Trophoblast cell (in vitro differentiated cells and primary cell): ENCODE measurements around the gene MPC1.
"Not testable (repeated sequence)": the region's sequence is repeated elsewhere in the genome, so short reads cannot be mapped to it uniquely, and the experiment has no call there.

Experiments used
- DNase-seq, 2 donors: peaks; one replicate each; pipeline ENCODE4 v3.0.0-alpha.2; 2016
- H2AFZ ChIP-seq: 2 replicates; pipeline ENCODE4 v1.6.1; 2013; ENCODE audit warnings: low read length, moderate library complexity, mild to moderate bottlenecking; ENCODE audit not compliant: insufficient read depth, poor library complexity
- H2AK5ac ChIP-seq: 2 replicates; pipeline ENCODE4 v1.6.1; 2013; ENCODE audit warnings: mild to moderate bottlenecking, low read length
- H2BK120ac ChIP-seq: 2 replicates; pipeline ENCODE4 v1.6.1; 2013; ENCODE audit warnings: low read length, mild to moderate bottlenecking, moderate library complexity; ENCODE audit not compliant: insufficient read depth, poor library complexity
- H2BK12ac ChIP-seq: 2 replicates; pipeline ENCODE4 v1.6.1; 2013; ENCODE audit warnings: mild to moderate bottlenecking, low read length, moderate library complexity
- H2BK5ac ChIP-seq: 2 replicates; pipeline ENCODE4 v1.6.1; 2013; ENCODE audit warnings: low read length, low read depth, moderate library complexity, mild to moderate bottlenecking; ENCODE audit not compliant: poor library complexity
- H3K14ac ChIP-seq: 2 replicates; pipeline ENCODE4 v1.6.1; 2013; ENCODE audit warnings: mild to moderate bottlenecking, low read length
- H3K18ac ChIP-seq: 2 replicates; pipeline ENCODE4 v1.6.1; 2013; ENCODE audit warnings: mild to moderate bottlenecking, low read length
- H3K23ac ChIP-seq: 2 replicates; pipeline ENCODE4 v1.6.1; 2013; ENCODE audit warnings: low read length
- H3K27ac ChIP-seq: 2 replicates; pipeline ENCODE4 v1.5.1; 2013; ENCODE audit warnings: low read depth, mild to moderate bottlenecking, inconsistent platforms, low read length, moderate library complexity
- H3K27me3 ChIP-seq: 2 replicates; pipeline ENCODE4 v1.6.1; 2013; ENCODE audit warnings: inconsistent platforms, mild to moderate bottlenecking, low read length, moderate library complexity; ENCODE audit not compliant: insufficient read depth
- H3K36me3 ChIP-seq, 2 experiments: 1 replicate in 1 of 2; 2 replicates in 1 of 2; pipeline ENCODE4 v1.6.1; 2013; ENCODE audit warnings: low read length in 2 of 2, mild to moderate bottlenecking in 2 of 2, moderate library complexity in 1 of 2; ENCODE audit not compliant: insufficient read depth in 2 of 2, control insufficient read depth in 1 of 2
- H3K4ac ChIP-seq: 2 replicates; pipeline ENCODE4 v1.6.1; 2013; ENCODE audit warnings: low read depth, mild to moderate bottlenecking, low read length, moderate library complexity
- H3K4me1 ChIP-seq, 2 experiments: 1 replicate in 1 of 2; 2 replicates in 1 of 2; pipeline ENCODE4 v1.6.1; 2013; ENCODE audit warnings: low read length in 2 of 2, mild to moderate bottlenecking in 2 of 2, moderate library complexity in 1 of 2; ENCODE audit not compliant: insufficient read depth in 2 of 2, control insufficient read depth in 1 of 2
- H3K4me2 ChIP-seq: 2 replicates; pipeline ENCODE4 v1.6.1; 2013; ENCODE audit warnings: inconsistent platforms, mild to moderate bottlenecking, low read length, moderate library complexity
- H3K4me3 ChIP-seq: 2 replicates; pipeline ENCODE4 v1.5.1; 2013; ENCODE audit warnings: mild to moderate bottlenecking, low read depth, low read length, inconsistent platforms
- H3K79me1 ChIP-seq: one replicate; pipeline ENCODE4 v1.6.1; 2013; ENCODE audit warnings: low read length
- H3K79me2 ChIP-seq: 2 replicates; pipeline ENCODE4 v1.6.1; 2013; ENCODE audit warnings: low read length, mild to moderate bottlenecking; ENCODE audit not compliant: control insufficient read depth, insufficient read depth, poor library complexity
- H3K9ac ChIP-seq: 2 replicates; pipeline ENCODE4 v1.6.1; 2013; ENCODE audit warnings: mild to moderate bottlenecking, low read length
- H3K9me3 ChIP-seq: 2 replicates; pipeline ENCODE4 v1.6.1; 2013; ENCODE audit warnings: low read depth, mild to moderate bottlenecking, control low read depth, inconsistent platforms, low read length; ENCODE audit not compliant: insufficient read depth
- H4K12ac ChIP-seq: 2 replicates; pipeline ENCODE4 v1.6.1; 2013; ENCODE audit warnings: low read depth, mild to moderate bottlenecking, low read length, moderate library complexity
- H4K8ac ChIP-seq: 2 replicates; pipeline ENCODE4 v1.6.1; 2013; ENCODE audit warnings: low read depth, mild to moderate bottlenecking, low read length, moderate library complexity
- H4K91ac ChIP-seq: one replicate; pipeline ENCODE4 v1.6.1; 2013; ENCODE audit warnings: low read depth, mild to moderate bottlenecking, low read length, moderate library complexity
- WGBS: extraction: QIAGEN DNeasy Blood & Tissue Kit; methylation state at CpG from one replicate; pipeline ENCODE4 v1.1.7; 2013; ENCODE audit warnings: missing lambda C conversion rate; ENCODE audit not compliant: insufficient read length, insufficient coverage; ENCODE audit errors: extremely low coverage; 5-methylcytosine and 5-hydroxymethylcytosine counted together

MPC1 gene

GRCh38 chr6:166344921-166345320 lies 37.8 kb downstream of the MPC1 start:
- peak overlapping the region; percentile 71 for H2BK5ac ChIP-seq
- not testable (repeated sequence) for H3K4me2 ChIP-seq, H3K27me3 ChIP-seq, H2AFZ ChIP-seq, H3K4me3 ChIP-seq, H3K23ac ChIP-seq, H4K12ac ChIP-seq, H3K36me3 ChIP-seq, H3K9me3 ChIP-seq, H3K9ac ChIP-seq
- DNase-seq, result peak in 1 of 2 donors; percentile 13
- peak overlapping the region; percentile 77 for H2BK12ac ChIP-seq
- peak overlapping the region; percentile 68 for H3K14ac ChIP-seq
- H3K4ac ChIP-seq, result peak overlapping the region; percentile 47
- peak overlapping the region; percentile 91 for H4K91ac ChIP-seq
- H3K18ac ChIP-seq, result peak overlapping the region; percentile 16
- no CpG with 5 or more reads among the region's 2 CpGs for WGBS
- peak overlapping the region; percentile 83 for H2AK5ac ChIP-seq
- H2BK120ac ChIP-seq, result peak overlapping the region; percentile 94
- H3K79me1 ChIP-seq, result peaks cover 19% of the 10 kb centered on the region
- H4K8ac ChIP-seq, result peak overlapping the region; percentile 76
- peaks cover 19% of the 10 kb centered on the region for H3K79me2 ChIP-seq
- H3K4me1 ChIP-seq, result peaks cover 3 to 12% of the 10 kb centered on the region in 2 experiments
- peak overlapping the region; percentile 84 for H3K27ac ChIP-seq

GRCh38 chr6:166344240-166344639 lies 38.5 kb downstream of the MPC1 start:
- Histone ChIP-seq H3K27me3 (no peaks in the 10 kb centered on the region), H2BK12ac (no peak overlapping the region), H3K23ac (no peak overlapping the region), H3K36me3 (no peaks in the 10 kb centered on the region), H3K79me2 (peaks cover 23% of the 10 kb centered on the region), H3K9me3 (no peaks in the 10 kb centered on the region), H3K18ac (no peak overlapping the region), H4K8ac (no peak overlapping the region), H2AFZ (no peak overlapping the region), H2AK5ac (no peak overlapping the region), H4K91ac (peak overlapping the region; percentile 59), H2BK120ac (peak overlapping the region; percentile 77), H3K4ac (no peak overlapping the region), H3K9ac (no peak overlapping the region), H2BK5ac (peak overlapping the region; percentile 87), H3K27ac (peak overlapping the region; percentile 96), H3K4me1 (peaks cover 3 to 12% of the 10 kb centered on the region in 2 experiments), H3K4me2 (no peak overlapping the region), H3K79me1 (peaks cover 19% of the 10 kb centered on the region), H3K14ac (no peak overlapping the region), H4K12ac (no peak overlapping the region), H3K4me3 (no peak overlapping the region)
- no CpG with 5 or more reads among the region's 8 CpGs for WGBS
- DNase-seq, result peak; percentile 94 to 99

GRCh38 chr6:166343150-166343487 lies 39.6 kb downstream of the MPC1 start:
- WGBS, result no CpG with 5 or more reads among the region's 3 CpGs
- Histone ChIP-seq H3K4me1 (peaks cover 3 to 14% of the 10 kb centered on the region in 2 experiments), H3K23ac (no peak overlapping the region), H3K79me1 (peaks cover 19% of the 10 kb centered on the region), H4K91ac (peak overlapping the region; percentile 98), H3K27ac (peak overlapping the region; percentile 96), H4K8ac (no peak overlapping the region), H3K36me3 (peaks cover 2 to 3% of the 10 kb centered on the region in 2 experiments), H2BK12ac (no peak overlapping the region), H2AK5ac (no peak overlapping the region), H3K79me2 (peaks cover 27% of the 10 kb centered on the region), H3K9ac (no peak overlapping the region), H3K4me2 (peak overlapping the region; percentile 63), H4K12ac (peak overlapping the region; percentile 89), H3K9me3 (peaks cover 2% of the 10 kb centered on the region), H3K4ac (no peak overlapping the region), H3K18ac (no peak overlapping the region), H2AFZ (no peak overlapping the region), H3K27me3 (no peaks in the 10 kb centered on the region), H2BK5ac (no peak overlapping the region), H3K14ac (peak overlapping the region; percentile 100), H3K4me3 (no peak overlapping the region), H2BK120ac (peak overlapping the region; percentile 99)
- peak in 1 of 2 donors; percentile 73 for DNase-seq

GRCh38 chr6:166342349-166343149 lies 40.2 kb downstream of the MPC1 start, which contains the start of gene SFT2D1:
TSS of gene SFT2D1 (minus strand) at chr6:166342545. CDS start at chr6:166342481, 64 bp downstream.
- H3K9me3 ChIP-seq, result peaks cover 2% of the 10 kb centered on the region

More at GRCh38 chr6:166342349-166343149, 40.2 kb downstream of the MPC1 start, which contains the start of gene SFT2D1:
- H4K91ac ChIP-seq, result peak within 1 kb of the TSS; percentile 98
- H3K79me2 ChIP-seq, result peaks cover 27% of the 10 kb centered on the region
- H3K4ac ChIP-seq, result peak within 1 kb of the TSS; percentile 99
- WGBS, result no CpG with 5 or more reads among the region's 73 CpGs
- H2AFZ ChIP-seq, result peak within 1 kb of the TSS; percentile 98
- H3K14ac ChIP-seq, result peak within 1 kb of the TSS; percentile 100
- peak within 1 kb of the TSS; percentile 94 for H3K9ac ChIP-seq
- peak within 1 kb of the TSS; percentile 96 for H3K27ac ChIP-seq
- peaks cover 4 to 6% of the 10 kb centered on the region in 2 experiments for H3K36me3 ChIP-seq
- H4K12ac ChIP-seq, result peak within 1 kb of the TSS; percentile 89
- H3K4me2 ChIP-seq, result peak within 1 kb of the TSS; percentile 63
- peak within 1 kb of the TSS; percentile 94 for H2AK5ac ChIP-seq
- peak within 1 kb of the TSS; percentile 99 for H2BK120ac ChIP-seq
- no peak within 1 kb of the TSS for H3K23ac ChIP-seq
- peaks cover 19% of the 10 kb centered on the region for H3K79me1 ChIP-seq
- H2BK12ac ChIP-seq, result peak within 1 kb of the TSS; percentile 32
- H4K8ac ChIP-seq, result peak within 1 kb of the TSS; percentile 100
- no peaks in the 10 kb centered on the region for H3K27me3 ChIP-seq
- peak within 1 kb of the TSS; percentile 95 for H2BK5ac ChIP-seq
- H3K4me1 ChIP-seq, result peaks cover 3 to 14% of the 10 kb centered on the region in 2 experiments
- H3K4me3 ChIP-seq, result peak within 1 kb of the TSS; percentile 98
- peak; percentile 70 to 73 for DNase-seq
- peak within 1 kb of the TSS; percentile 100 for H3K18ac ChIP-seq
